GM13977 (cell line): ENCODE measurements around the gene PPP3CB.

Source experiments
- DNase-seq: peaks from one replicate; pipeline ENCODE4 v3.0.0; 2012; ENCODE audit warnings: low spot score
- in situ Hi-C: fragments of 300-500 bp; cut with MboI; formaldehyde crosslinking; loops from one replicate; pipeline ENCODE4 v1.12.0; 2022; ENCODE audit warnings: low sequenced_read_pairs, low pct_unique_long_range_greater_than_20kb, mixed read lengths, inconsistent platforms; ENCODE audit not compliant: unreplicated experiment
- TF ChIP-seq, protein P1 (sequence below): IDR thresholded peaks from 2 replicates; pipeline ENCODE4 v1.5.1; 2012; ENCODE audit warnings: mild to moderate bottlenecking, control low read depth; ENCODE audit not compliant: insufficient read depth; ENCODE audit errors: extremely low read depth, missing control alignments

Gene PPP3CB

GRCh38 chr10:73426318-73426717, 69.5 kb downstream of the PPP3CB start:
- no peak for DNase-seq
- TF ChIP-seq, protein P1, sequence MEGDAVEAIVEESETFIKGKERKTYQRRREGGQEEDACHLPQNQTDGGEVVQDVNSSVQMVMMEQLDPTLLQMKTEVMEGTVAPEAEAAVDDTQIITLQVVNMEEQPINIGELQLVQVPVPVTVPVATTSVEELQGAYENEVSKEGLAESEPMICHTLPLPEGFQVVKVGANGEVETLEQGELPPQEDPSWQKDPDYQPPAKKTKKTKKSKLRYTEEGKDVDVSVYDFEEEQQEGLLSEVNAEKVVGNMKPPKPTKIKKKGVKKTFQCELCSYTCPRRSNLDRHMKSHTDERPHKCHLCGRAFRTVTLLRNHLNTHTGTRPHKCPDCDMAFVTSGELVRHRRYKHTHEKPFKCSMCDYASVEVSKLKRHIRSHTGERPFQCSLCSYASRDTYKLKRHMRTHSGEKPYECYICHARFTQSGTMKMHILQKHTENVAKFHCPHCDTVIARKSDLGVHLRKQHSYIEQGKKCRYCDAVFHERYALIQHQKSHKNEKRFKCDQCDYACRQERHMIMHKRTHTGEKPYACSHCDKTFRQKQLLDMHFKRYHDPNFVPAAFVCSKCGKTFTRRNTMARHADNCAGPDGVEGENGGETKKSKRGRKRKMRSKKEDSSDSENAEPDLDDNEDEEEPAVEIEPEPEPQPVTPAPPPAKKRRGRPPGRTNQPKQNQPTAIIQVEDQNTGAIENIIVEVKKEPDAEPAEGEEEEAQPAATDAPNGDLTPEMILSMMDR = no peak
- in situ Hi-C loops = no loop called here

DNA sequence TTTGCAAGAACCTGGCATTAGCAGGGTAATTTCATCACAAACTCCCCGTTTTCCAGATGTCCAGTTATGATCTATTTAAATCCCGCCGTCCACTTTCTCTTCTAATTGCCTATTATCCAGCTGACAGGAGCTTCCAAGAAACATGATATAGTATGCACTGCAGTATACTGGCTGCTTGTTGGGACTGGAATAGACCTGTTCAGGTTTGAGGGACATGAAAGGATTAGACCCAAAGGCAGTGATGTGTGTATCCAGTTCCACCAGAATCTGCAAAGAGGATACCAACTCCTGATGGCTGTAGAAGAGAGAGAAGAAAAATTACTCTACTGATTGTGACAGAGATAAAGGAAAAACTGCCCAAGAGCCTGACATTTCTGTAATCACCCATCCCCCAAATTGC, 71.3 kb downstream of the PPP3CB start:
- TF ChIP-seq, protein P1 = no peak
- in situ Hi-C loops = no loop called here
- DNase-seq = no peak

DNA sequence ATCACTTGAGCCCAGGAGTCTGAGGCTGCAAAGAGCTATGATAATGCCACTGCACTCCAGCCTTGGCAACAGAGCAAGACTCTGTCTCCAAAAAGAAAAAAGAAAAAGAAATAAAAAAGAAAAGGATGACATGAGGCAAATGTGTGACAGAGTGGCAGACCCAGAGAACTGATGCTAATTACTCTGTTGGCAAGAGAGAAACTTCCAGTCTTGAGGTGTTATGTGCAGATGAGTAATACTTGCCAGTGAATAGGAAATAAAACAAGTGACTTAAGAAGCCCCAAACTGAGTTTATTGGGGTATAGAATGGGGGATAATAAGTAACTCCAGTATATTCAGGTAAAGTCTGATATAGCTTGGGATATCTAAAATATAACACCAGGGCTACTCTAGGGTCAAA, 72.5 kb downstream of the PPP3CB start:
- in situ Hi-C loops = no loop called here

DNA sequence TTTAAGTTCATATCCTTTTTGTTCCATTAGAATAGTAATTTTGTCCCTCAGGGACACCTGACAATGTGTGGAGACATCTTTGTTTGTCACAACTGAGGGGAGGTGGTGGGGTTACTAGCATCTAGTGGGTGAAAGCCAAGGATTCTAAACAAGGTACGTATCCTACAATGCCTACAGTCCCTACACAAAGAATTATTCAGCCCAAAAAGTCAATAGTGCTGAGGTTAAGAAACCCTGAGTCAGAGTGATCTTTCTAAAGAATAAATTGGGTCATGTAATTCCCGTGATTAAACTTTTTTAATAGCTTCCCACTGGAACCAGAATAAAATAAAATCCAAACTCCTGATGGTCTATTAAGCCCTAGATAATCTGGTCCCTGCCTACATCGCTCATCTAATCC, 79.3 kb downstream of the PPP3CB start:
- in situ Hi-C loops = no loop called here
- TF ChIP-seq, protein P1 = no peak
- no peak for DNase-seq

More for the DNA sequence above, 72.5 kb downstream of the PPP3CB start:
- DNase-seq = no peak
- TF ChIP-seq, protein P1 = no peak

DNA sequence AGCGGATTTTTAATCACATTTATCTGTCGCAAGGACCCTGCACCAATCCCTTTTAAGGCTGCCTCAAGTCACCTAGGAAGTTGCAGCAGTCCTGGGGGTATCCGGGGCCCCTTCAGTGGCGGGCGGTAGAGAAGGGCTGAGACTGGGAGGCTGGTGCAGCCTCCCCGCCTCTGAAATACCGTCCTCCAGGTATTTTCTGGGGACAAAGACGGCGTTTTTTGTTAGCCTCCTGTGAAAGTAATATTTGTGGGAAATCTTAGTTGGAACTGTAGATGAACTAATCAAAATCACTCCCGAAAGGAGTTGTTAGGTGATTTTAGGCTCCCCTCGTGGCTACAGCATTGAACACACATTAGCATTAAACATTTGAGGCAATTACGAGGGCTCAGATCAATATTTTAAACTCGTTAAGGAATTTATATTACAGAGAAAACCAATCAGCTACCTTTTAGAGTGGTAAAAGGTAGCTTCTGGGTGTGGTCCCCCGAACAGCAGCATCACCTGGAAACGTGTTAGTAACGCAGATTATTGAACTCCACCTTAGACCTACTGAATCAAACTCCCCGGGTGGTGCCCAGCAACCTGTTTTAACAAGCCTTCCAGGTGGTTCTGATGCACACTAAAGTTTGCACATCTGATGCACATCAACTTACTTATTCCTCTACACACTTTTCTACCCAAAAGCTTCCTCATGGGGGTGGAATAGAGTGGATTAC, 81.4 kb downstream of the PPP3CB start:
- in situ Hi-C loops = no loop called here
- DNase-seq = no peak
- TF ChIP-seq, protein P1 = no peak

DNA sequence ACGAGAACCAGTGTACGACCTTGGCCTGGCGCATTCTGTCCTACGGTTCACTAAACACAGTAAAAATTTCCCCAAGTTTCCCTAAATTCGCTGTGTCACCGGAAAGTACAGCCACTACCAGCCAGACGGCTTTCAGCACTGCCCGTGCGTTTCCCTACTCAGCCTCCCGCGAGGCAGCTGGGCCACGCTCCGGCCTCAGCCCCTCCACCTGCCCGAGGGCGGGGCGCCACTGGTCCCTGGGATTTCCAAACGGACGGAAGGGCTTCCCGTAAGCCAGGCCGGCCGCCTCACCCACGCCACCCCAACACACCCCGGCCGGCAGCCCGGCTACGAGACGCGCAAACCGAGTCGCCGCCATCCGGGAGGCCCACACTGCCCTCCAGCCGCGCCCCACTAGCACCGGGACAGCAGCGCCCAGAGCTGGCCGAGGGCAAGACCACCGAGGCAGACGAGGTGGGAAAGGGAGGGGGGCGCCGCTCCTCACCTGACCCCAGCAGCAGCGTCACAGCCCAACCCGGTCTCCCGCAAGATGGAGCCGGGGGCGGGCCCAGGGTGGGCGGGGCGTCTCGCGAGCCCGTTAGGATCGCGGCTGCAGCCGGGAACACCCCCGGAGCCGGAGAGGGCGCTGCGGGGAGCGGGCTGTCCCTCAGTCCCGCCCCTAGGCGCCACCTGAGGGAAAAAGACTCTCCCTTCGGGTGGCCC, 82.1 kb downstream of the PPP3CB start, which contains the start of gene ANXA7:
Gene ANXA7 (minus strand): TSS at position 531 of the 702 bp plus-strand sequence. CDS start 13,202 bp downstream, outside the sequence.
- in situ Hi-C loops = no loop called here
- DNase-seq = peak; percentile 96
- TF ChIP-seq, protein P1 = no peak
